ENCODE data around the gene EPC2.
A peak's percentile ranks its signal among the peaks of the same experiment; 100 is the strongest.

The EPC2 gene, protein sequence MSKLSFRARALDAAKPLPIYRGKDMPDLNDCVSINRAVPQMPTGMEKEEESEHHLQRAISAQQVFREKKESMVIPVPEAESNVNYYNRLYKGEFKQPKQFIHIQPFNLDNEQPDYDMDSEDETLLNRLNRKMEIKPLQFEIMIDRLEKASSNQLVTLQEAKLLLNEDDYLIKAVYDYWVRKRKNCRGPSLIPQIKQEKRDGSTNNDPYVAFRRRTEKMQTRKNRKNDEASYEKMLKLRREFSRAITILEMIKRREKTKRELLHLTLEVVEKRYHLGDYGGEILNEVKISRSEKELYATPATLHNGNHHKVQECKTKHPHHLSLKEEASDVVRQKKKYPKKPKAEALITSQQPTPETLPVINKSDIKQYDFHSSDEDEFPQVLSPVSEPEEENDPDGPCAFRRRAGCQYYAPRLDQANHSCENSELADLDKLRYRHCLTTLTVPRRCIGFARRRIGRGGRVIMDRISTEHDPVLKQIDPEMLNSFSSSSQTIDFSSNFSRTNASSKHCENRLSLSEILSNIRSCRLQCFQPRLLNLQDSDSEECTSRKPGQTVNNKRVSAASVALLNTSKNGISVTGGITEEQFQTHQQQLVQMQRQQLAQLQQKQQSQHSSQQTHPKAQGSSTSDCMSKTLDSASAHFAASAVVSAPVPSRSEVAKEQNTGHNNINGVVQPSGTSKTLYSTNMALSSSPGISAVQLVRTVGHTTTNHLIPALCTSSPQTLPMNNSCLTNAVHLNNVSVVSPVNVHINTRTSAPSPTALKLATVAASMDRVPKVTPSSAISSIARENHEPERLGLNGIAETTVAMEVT

DNA sequence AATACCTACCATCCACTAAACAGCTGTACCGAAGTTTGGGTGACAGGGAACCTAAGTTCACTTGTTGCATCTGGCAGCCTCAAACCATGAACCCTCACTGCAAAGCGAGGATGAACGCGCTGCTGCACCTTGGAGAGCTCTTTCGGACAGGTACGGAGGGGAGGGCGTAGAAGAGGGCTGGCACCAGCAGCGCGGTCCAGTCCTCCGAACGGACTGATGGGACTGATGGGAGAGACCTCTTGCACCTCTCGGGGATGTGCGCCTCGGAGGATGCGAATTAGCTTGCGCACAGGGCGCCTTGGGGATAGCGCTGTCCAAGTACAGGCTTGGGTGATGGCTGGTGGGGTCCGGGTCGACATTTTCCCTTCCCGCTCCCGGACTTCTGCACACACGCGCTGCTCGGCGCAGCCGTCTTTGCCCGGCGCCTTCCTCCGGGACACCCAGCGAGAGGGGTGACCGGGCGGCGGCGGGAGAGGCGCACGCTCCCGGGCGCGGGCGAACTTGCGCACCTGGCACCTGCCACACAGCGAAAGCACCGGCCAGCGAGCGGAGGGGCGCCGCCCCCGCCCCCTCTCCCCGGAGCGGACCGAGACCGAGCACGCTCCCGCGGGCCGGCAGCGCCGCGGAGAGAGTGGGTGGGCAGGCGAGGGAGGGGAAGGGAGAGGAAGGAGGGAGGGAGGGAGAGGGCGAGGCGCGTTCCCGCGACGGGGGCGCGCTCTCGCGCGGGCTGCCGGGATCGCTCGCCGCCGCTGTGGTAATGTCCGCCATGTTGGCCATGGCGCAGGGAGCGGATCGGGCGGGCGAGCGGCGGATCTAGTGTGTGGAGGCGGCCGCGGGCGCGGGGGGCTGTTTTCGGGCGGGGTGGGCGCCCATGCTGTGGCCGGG, at the start of gene EPC2:
Gene EPC2, plus strand, starts transcription at position 754 of the 885 bp plus-strand sequence. CDS start 267 bp downstream, outside the sequence.
- DNase-seq (ENCODE audit: low read depth), result peak; percentile 85

DNA sequence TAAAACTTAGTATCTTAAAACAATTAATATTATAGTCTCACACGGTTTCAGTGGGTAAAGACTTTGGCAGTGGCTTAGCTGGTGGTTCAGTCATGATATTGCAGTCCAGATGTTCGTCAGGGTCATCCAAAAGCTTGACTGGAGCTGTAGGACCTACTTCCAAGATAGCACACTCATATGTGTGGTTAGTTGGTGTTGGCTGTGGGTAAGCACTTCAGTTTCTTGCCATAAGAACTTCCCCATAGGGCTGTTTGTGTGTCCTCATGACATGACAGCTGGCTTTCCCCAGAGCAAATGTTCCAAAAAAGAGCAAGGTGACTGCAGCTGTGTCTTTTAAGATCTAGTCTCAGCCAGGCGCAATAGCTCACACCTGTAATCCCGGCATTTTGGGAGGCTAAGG, 48.5 kb upstream of the EPC2 start:
- DNase-seq (ENCODE audit: low read depth), result no peak

DNA sequence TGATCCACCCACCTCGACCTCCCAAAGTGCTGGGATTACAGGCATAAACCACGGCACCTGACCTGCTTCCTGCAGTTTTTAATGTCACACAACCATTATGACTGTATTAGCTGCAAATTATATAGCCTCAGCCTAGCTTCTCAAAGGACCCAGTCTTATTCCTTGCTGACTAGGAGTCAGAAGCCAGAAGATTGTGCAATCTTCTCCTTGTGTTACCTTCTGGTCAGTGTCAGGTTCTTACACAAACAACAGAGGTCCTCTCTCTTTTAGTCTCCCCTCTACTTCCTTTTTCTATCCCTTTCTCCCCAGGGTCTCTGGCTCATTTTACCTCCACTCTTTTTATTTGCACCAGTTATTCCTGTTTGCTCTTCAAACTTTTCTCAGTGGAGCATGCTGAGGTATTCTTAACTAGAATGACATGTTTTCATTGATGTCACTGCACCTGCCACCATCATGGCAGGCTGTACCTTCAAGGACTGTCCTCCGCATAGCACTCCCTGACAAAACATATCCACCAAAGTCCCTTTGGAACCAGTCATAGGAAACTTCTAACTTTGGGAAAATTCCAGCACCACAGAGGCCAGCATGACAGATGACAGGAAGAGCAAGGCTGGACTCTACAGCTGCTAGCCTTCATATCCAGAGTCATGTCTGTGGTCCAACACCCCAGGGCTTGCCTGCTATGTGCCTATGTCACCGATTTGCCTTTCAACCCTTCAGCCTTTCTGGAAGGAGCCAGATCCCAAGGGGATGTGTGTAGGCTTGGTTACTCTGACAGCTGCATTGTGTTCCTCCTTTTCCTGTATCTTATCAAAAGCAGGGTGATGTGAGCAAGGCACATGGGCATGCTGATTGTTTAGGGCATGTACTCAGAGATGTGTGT, 45.2 kb upstream of the EPC2 start:
- DNase-seq (ENCODE audit: low read depth), result no peak

DNA sequence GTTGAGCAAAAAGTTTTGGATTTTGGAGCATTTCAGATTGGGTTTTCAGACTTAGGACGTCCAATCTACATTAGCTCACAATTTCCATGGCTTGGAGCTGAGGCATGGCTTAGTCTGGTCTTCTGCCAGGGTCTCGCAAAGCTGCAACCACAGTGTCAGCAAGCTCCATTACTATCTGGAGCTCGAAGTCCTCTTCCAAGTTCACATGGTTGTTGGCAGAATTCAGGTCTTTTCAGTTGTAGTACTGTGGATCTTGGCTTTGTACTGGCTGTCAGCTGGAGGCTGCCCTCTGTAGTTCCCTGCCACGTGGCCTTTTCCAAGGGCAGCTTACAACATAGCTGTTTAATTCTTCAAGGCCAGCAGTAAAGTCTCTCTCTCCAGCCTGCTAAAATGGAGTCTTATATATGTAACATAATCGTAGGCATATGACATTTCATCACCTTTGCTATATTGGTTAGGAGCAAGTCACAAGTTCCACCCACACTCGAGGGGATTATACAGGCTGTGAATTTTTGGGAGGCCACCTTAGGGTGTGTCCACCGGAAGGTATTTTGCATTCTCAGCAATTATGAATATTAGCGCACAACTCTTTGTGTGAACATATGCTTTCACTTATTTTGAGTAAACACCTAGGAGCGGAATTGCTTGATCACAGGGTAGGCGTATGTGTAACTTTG, 41.5 kb upstream of the EPC2 start:
- no peak for DNase-seq (ENCODE audit: low read depth)

DNA sequence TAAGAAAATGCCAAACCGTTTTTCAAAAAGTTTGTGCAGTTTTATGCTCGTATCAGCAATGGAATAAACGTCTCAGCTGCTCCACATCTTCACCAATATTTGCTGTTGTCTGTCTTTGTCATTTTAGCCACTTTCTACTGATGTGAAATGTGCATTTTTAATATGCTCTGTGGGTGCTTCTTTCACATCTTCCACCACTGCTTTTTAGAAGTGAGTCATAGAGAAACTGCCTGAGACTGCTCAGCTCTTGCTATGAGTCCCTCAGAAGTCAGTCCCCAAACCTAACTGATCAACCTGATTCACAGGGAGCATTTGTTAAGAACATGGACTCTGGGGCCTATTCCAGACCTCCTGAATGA, 41.0 kb upstream of the EPC2 start:
- no peak for DNase-seq (ENCODE audit: low read depth)

DNA sequence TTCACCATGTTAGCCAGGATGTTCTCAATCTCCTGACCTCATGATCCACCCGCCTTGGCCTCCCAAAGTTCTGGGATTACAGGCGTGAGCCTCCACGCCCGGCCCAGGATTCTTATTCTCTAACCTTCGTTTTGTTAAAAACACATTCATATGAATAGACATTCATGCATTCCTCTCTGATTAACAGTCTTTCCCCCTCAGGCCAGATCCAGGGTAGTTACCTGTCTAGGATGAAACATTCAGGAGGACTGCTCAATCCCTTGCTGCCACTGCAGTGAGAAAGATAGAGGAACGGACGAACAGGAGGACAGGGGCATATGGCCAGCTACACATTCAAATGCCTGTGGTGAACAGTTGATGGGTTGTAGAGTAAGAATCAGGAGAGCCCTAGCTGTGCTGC, 39.6 kb upstream of the EPC2 start:
- DNase-seq (ENCODE audit: low read depth), result no peak

DNA sequence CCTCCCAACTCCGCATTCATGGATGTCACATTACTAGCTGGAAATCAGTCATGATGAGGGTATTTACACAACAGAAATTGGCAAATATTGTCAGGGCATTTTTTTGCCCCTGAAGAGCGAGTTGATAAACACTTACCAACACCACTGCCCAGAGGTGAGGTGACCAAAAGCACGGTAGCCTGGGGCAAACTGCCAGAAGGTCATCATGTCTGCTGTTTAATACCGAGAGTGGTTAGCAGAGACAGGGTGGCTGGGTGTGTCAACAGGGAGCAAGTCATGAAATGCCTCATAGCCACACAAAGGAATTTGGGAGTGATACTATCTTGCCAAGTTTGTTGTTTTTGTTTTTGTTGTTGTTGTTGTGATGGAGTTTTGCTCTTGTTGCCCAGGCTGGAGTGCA, 37.0 kb upstream of the EPC2 start:
- DNase-seq (ENCODE audit: low read depth), result no peak

DNA sequence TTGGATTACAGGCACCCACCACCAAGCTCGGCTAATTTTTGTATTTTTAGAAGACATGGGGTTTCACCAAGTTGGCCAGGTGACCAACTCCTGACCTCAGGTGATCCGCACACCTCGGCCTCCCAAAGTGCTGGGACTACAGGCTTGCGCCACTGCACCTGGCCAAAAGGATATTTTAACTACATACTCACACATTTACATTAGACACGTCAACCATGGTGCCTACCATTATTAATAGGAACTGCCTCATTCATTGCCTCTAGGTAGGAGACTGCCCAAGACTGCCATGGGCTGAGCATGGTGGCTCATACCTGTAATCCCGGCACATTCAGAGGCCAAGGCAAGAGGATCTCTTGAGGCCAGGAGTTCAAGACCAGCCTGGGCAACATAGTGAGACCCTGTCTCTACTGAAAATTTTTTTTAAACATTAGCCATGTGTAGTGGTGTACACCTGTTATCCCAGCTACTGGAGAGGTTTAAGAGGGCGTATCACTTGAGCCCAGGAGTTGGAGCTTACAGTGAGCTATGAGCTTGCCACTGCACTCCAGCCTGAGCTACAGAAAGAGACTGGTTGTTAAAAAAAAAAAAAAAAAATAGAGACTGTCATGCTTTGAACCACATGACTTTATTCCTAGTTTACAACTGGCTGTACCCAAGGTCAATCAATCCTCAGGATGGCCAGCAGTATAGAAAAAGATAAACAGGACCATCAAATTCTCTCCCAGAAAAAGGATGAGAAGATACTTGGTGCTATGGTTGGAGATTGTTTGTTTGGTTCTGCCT, 31.1 kb upstream of the EPC2 start:
- DNase-seq (ENCODE audit: low read depth), result no peak

DNA sequence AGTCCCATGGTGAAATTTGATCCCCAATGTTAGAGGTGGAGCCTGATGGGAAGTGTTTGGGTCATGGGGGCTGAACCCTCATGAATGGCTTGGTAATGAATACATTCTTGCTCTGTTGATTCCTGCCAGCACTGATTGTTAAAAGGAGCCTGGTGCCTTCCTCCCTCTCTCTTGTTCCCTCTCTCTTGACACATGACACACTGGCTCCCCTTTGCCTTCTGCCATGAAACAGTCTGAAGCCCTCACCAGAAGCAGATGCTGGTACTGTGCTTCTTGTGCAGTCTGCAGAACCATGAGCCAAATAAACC, 30.6 kb upstream of the EPC2 start:
- DNase-seq (ENCODE audit: low read depth), result no peak

DNA sequence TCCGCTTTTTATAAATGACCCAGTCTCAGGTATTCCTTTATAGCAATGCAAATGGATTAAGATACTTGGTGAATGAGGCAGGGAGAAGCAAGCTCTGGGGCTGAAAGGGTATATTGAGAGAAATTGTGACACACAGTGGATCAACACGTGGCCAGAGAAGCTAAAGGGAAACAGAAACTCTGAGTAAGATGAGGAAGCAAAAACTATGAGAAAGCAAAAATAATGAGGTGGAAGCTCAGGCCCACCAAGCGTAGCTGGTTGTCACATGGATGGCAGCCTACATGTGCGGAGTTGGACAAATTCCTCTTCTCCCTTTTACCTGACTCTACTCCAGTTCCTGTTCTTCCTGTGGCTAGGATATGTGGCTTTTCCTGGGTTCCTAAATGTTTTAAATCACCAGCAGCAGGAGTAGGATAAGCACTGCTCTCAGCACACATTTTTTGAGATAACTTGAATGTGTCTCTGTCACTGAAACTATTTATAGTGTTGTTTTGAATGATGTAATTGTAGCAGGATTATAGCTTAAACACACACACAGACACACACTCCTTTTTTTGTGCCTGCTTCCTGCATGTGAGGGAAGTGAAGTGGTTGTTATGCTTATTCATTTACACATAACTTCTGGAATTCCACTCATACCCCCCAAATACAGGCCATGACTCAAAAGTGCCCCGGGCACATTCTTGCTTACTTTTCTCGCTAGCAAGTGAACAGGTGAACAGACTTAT, 30.1 kb upstream of the EPC2 start:
- no peak for DNase-seq (ENCODE audit: low read depth)

DNA sequence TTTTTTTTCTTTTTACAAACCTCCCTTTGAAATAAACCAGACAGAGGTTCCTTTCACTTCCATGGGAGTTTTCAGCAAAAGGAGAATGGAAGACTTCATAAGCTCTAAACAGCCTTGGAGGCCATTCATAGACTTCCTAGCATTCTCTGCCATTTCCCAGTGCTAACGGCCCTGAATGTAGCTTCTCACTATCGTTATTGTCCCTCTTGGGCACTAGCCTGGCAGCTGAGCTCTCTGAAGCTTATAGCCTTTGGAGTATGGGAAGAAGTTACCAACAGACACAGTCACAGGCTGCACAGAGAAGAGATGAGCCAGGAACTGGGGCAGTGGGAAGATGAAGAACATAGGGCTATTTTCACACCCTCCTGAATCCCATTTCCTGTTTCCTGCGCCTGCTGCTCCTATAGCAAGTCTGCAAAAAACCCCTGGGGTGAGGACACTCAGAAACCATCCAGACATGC, 29.1 kb upstream of the EPC2 start:
- DNase-seq (ENCODE audit: low read depth), result no peak

DNA sequence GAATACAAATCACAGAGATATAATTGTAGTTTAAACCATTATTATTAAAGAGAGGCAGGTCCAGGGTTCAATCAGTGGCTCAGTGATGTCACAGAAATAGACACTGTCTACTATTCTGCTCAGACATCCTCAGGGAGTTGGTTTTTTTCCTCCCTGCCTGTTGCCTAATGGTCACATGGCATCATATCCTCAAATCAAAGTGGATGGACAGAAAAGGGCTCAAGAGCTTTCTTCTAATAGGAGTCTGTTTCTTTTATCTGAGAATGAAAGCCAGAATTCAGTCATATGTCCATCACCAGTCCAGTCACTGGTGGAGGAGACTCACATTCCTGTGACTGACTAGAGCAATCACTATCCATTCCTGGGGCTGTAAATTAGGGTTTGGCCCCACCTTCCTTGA, 27.9 kb upstream of the EPC2 start:
- no peak for DNase-seq (ENCODE audit: low read depth)

DNA sequence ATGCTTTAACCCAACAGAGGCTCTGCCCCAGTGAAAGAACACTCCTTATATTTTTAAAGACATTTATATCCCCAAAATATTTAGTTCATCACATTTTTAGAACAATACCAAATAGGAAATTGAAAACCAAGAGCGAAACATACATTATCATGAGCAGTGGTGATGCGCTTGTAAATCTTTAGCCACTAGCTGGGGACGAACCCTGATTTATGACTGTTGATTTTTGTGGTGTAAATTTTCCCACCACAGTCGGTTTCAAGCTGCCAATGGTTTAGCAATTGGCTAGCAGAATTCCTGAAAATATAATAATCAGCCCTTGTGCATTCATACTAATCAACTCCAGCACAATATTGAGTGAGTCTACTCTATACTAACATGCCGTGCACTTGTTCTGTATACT, 27.3 kb upstream of the EPC2 start:
- no peak for DNase-seq (ENCODE audit: low read depth)

DNA sequence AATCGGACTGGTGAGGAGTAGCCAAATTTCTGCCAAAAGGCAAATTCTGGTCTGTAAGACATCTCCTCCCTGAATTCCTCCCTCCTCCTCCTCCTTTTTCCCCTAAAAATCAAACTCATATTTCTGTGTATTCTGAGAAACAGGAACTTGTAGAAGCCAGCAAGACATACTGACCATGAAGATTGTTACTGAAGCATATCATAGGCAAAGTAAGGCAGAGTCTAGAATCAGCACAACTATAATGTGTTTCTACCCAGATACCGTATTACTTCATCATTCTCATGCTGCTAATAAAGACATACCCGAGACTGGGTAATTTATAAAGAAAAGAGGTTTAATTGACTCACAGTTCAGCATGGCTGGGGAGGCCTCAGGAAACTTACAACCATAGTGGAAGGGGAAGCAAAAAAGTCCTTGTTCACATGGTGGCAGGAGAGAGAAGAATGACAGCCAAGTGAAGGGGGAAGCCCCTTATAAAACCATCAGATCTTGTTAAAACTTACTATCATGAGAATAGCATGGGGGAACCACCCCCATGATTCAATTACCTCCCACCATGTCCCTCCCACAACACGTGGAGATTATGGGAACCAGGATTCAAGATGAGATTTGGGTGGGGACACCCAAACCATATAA, 24.9 kb upstream of the EPC2 start:
- DNase-seq (ENCODE audit: low read depth), result no peak

DNA sequence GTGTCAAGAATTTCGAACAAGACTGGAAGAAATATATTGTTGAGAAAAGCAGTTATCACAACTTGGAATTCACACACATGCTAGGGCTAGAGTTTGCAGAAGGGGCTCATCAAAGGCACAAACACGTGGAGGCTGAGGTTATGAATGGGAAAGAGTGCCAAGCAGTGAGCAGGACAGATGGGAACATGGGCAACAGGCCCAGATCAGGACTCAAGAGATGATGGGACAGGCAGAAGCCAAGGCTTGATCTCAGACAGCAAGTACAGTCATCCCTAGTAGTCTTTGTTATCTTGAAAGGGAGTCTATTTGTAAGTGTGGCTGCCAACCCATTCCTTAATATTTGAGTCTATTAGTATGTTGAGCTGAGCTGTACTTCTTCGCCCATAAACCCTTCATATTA, 22.2 kb upstream of the EPC2 start:
- DNase-seq (ENCODE audit: low read depth), result no peak

DNA sequence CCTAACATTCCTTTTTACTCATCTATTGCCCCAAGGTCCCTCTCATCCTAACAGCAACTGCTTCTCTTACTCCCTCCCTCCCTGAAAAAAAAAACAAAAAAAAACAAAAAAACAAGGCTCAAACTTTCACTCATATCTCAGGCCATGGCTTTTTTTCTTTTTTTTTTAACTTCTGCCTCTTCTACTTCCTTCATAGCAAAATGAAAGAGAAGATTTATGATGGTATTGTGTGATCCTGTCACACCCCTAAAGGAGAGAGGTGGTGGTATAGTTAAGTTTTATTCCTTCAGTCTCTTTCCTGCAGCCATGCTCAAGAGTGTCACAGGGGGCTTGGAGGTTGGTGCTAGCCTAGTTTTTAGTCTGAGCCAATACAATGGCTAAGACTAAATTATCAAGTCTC, 21.5 kb upstream of the EPC2 start:
- DNase-seq (ENCODE audit: low read depth), result no peak

DNA sequence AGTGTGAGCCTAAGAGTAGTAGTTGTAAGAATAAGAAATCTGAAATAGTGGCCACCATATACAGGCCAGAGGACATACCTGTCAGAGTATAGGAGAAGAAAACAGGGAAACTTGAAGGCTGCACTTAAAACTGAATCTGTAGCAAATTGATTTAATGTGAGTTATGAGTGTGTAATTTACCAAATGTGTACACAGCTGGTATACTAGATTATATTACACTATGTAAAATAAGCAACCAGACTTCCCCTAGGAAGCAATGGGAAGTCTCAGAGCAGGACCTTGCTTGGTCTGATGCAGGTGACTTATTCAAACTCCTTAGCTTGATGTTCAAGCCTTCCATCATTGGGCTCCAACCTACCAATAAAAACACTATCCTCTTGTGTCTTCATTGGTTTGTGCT, 17.3 kb upstream of the EPC2 start:
- DNase-seq (ENCODE audit: low read depth), result no peak

DNA sequence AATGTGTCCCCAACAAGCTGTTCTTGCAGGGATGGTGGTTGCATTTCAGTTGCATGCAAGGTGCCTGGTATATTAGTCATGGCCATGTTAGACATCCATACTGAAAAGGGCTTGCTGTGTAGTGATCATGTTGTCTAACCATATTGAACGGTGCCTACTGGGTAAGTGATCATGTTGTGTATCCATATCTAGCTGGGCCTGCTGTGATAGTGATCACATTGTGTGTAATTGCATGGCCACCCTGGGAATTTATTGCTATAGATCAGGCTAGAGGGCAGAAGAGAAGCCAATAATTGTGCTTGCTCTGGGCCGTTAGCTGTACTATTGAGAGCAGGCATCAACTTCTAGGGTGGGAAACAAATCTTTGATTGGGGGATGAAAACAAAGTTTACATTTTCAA, 9.8 kb upstream of the EPC2 start:
- no peak for DNase-seq (ENCODE audit: low read depth)

DNA sequence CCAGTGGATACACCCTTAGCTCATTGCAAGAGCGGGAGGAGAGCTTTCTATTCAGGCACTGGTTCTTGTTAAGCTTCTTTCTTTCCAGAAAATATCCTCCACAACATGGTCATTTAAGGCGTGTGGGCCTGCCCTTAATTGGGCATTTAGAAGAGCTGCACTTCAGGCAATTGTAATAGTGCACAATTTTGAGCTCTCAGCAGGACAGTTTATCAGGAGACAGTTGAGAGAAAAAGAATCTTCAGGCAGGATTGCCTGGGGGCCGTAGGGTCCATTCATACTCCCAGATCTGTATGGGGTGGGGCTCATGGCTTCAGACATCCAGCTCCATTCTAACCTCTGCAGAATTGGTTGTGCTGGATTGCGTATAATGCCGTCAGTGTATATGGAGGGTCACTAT, 6.0 kb upstream of the EPC2 start:
- no peak for DNase-seq (ENCODE audit: low read depth)
